Raji (cell line): Measurements from ENCODE around the gene C1orf21.

Experiments used
- POLR2A ChIP-seq: IDR thresholded peaks from 2 replicates; pipeline ENCODE4 v1.6.1; 2011; ENCODE audit warnings: low read depth, low read length, control low read depth; ENCODE audit not compliant: insufficient read depth

C1orf21 gene

DNA sequence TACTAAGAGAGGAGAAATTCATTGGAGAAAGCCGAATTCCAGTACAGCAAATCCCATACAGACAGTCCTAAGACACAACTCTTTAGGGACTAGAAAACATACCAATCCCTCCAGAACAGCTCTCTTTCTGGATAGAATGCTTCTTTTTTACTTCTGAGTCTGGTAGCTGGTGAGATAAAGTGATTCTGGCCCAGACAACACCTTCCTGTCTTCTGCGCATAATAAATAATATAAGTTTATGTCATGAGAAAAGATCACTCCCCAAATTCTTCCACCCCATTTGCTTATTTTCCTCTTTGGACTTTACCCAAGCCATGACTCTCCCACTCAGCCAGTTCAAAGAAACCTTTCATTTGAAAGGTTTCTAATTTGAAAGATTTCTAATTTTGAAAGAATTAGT lies 269.4 kb downstream of the C1orf21 start:
- no peak for TF ChIP-seq POLR2A

- no peak for TF ChIP-seq POLR2A
Measured at GRCh38 chr1:184658055-184658454, 271.2 kb downstream of the C1orf21 start.

DNA sequence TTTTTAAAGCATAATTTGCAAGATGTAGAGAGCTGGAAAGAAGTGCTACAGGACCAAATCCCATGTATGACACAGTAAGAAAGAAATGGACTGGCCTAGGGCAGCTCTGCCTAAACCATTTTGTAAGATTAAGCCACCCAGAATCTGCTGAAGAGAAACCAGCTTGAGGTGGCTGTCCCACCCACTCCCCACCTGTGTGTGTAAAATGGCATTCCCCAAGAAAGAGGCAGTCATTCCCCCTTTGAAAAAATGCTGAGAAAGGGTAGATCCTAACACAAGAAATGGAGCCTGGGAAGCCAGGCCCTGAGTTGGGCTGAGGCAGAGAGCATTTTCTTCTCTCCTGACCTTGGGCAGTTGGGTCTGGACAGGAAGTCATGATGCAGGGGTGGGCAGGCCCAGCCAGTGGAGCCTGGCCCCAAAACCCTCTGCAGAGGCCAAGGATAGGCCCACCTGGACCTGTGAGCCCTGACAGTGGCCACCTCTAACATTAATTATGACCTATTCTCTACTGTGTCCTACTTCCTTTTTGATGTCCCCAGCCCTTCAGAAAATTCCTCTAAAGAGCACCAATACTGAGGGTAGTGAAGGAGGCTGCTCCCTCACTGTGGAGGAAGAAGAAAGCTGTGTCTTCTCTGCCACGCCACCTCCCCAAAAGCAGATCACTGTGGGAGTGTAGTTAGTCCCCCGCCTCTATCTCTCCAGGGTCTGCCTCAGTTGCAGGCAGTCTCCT lies 273.8 kb downstream of the C1orf21 start:
- no peak for TF ChIP-seq POLR2A

DNA sequence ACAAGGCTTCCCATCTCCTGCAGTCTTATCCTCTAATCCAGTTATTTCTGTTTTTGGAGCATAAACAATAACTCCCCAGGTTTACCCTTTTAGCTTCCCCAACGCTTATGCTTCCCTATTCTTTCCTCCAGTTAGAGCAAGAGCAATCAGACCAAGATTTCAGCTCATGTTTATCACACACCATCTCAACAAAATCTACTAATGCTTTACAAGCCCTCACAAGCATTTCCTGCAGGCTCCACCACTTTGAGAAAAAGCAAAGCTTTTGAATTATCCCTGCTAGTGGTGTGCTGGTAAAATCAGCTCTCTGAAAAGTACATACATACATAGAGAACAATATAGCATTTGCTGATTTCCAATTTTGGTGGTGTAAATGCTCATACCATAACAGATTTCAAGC lies 275.0 kb downstream of the C1orf21 start:
- TF ChIP-seq POLR2A = no peak

DNA sequence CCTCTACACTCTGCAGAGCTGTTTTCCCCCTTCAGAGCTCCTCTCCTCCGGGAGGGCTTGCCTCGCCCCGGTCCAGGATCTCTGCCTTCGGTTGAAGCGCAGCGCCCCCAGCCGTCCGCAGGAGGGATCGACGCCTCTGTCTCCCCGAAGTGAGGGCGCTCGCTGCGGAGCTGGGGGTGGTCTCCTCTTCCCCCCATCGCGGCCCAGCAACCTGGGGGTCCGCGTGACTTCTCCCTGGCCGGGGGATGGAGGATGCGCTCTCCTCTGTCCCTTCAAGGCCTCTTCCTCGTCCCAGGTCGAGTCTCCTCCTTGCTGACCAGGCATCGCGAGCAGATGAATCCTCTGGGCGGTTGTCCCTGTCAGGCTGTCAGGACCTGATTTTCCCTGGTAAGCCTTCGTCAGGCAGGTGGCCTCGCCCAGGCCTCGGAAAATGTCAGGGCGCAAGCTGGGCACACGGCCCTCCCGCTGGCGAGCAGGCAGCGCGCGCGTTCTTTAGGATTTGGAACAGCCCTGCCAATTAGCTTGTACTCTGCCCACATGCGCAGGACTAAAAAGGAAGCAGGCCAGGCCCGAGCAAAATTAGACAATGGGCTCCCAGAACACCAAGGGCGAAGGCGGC lies 277.3 kb downstream of the C1orf21 start:
- TF ChIP-seq POLR2A = no peak

- no peak for TF ChIP-seq POLR2A
Measured at GRCh38 chr1:184664661-184665060, 277.8 kb downstream of the C1orf21 start.

GRCh38 chr1:184665360-184665759 lies 278.5 kb downstream of the C1orf21 start:
- TF ChIP-seq POLR2A = no peak

DNA sequence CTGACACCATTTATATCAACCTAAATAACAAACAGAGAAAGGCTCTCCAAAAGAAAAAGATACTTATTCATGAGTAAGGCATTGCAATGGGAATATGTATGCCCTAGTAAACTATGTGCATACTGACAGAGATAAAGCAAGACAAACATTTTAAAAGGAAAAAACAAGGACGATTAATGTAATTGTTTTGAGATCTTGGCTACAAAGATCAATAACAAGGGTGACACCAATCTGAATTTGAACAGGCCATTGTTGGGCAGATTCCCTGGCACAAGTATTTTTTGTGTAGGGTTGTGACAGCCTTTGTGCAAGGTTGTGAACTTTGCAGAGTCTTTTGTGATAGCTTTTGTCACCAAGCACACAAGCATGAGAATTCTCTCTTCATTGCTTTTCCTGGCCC lies 282.6 kb downstream of the C1orf21 start:
- no peak for TF ChIP-seq POLR2A

DNA sequence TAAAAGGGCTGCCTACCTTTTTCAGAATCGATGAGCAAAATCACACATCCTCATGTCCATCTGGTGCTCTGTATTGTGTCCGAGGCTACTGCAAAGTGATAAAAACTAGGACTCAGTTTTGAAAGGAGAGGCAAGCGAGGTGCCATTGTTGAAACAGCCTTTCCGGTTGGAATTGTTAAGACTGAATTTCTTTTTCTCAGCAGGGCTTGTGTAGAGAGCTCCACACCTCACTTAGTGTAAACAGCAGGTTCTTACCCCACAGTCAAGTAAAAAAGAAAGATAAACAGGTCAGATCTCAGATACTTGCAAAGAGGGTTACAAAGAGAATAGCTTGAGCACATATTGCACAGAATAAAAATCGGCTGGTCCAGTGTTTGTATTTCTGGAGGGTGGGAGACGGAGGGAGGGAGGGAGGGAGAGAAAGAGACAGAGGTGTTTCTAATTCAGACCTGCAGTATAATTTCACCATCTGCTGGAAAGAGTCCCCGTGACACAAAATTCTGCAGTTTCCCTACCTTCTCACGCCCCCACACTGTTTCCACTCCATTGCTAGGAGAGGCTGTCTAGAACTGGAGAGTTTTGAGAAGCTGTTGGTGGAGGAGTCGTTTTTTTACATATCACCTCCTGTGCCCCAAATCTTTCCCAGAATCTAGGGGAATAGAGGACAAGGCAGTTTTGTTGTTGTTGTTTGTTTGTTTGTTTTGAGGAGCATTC lies 285.3 kb downstream of the C1orf21 start:
- TF ChIP-seq POLR2A = no peak

GRCh38 chr1:184673305-184673704 lies 286.5 kb downstream of the C1orf21 start:
- no peak for TF ChIP-seq POLR2A

GRCh38 chr1:184677344-184677743 lies 290.5 kb downstream of the C1orf21 start:
- no peak for TF ChIP-seq POLR2A
